Transverse colon (tissue), 4 donors: ENCODE measurements around the gene CDK14.

Experiments used
- CTCF ChIP-seq, 5 experiments: fragments of 200-600 bp in 3 of 5; fragments of 450-650 bp in 2 of 5; sonication (generic) in 3 of 5; IDR thresholded peaks; 1 replicate in 2 of 5; 2 replicates in 3 of 5; pipeline ENCODE4 v1.5.1; 2016 to 2017; ENCODE audit warnings: antibody characterized with exemption in 5 of 5, inconsistent platforms in 3 of 5, mild to moderate bottlenecking in 2 of 5, moderate library complexity in 1 of 5
- EP300 ChIP-seq: sonication (generic); formaldehyde crosslinking; IDR thresholded peaks from one replicate; pipeline ENCODE4 v1.6.1; 2017; ENCODE audit warnings: antibody characterized with exemption, low read depth
- POLR2A ChIP-seq: fragments of 450-650 bp; IDR thresholded peaks from one replicate; pipeline ENCODE4 v1.6.1; 2016; ENCODE audit warnings: antibody characterized with exemption, mild to moderate bottlenecking, moderate library complexity
- POLR2AphosphoS5 ChIP-seq, 3 donors: sonication (generic); formaldehyde crosslinking; IDR thresholded peaks; one replicate each; pipeline ENCODE4 v1.6.1; 2016; ENCODE audit warnings: antibody characterized with exemption in 3 of 3

GRCh38 chr7:90624225-90624911 lies 28.2 kb downstream of the CDK14 start:
- TF ChIP-seq POLR2A = no peak
- TF ChIP-seq POLR2AphosphoS5 (IDR thresholded peaks at IDR 0.05) = no peak
- TF ChIP-seq CTCF (IDR thresholded peaks at IDR 0.05) = no peak
- no peak for TF ChIP-seq EP300
